Measurements from ENCODE around the gene CENPM.

- TF ChIP-seq POLR2A (IDR thresholded peaks at IDR 0.05) (no peak), CTCF (IDR thresholded peaks at IDR 0.05 in 4 of 5, conservative IDR thresholded peaks at IDR 0.05 in 1 of 5) (no peak)
Measured at GRCh38 chr22:41917903-41918791, 28.8 kb downstream of the CENPM start.
